ENCODE results near the gene ARMCX4.

GRCh38 chrX:101478366-101478765 lies 6.9 kb upstream of the ARMCX4 start:
- TF ChIP-seq POLR2AphosphoS5 (IDR thresholded peaks at IDR 0.05) = no peak
- TF ChIP-seq, protein P1, sequence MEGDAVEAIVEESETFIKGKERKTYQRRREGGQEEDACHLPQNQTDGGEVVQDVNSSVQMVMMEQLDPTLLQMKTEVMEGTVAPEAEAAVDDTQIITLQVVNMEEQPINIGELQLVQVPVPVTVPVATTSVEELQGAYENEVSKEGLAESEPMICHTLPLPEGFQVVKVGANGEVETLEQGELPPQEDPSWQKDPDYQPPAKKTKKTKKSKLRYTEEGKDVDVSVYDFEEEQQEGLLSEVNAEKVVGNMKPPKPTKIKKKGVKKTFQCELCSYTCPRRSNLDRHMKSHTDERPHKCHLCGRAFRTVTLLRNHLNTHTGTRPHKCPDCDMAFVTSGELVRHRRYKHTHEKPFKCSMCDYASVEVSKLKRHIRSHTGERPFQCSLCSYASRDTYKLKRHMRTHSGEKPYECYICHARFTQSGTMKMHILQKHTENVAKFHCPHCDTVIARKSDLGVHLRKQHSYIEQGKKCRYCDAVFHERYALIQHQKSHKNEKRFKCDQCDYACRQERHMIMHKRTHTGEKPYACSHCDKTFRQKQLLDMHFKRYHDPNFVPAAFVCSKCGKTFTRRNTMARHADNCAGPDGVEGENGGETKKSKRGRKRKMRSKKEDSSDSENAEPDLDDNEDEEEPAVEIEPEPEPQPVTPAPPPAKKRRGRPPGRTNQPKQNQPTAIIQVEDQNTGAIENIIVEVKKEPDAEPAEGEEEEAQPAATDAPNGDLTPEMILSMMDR (IDR thresholded peaks at IDR 0.05) = no peak
